K562 (cell line): ENCODE results near the gene CCSAP. TPM values are rescaled to one million over a fixed set of nuclear protein-coding genes. Genes with fewer than 3 reads are reported as not detected.

Experiments
- ATAC-seq: fragments of 200-7000 bp; cut with Tn5 transposase; 3 replicates; pipeline ENCODE4 v1.9.1; 2020; ENCODE audit warnings: moderate library complexity
- BruUV-seq: library from RNA; stranded (reverse); fragments of 400-500 nt; replicated peaks from 2 replicates; lab custom pipeline; 2021; lab: Mats Ljungman, UMichigan
- CTCF ChIA-PET: fragments of 300-600 bp; formaldehyde crosslinking; extraction: SDS; loops from one replicate; lab custom pipeline; 2021; ENCODE audit warnings: low intra/inter-chr PET ratio; lab: Yijun Ruan, JAX
- POLR2A ChIA-PET: fragments of 300-600, 350-650 bp; sonication (Branson Sonifier 250); formaldehyde crosslinking; extraction: SDS; loops from one replicate; lab custom pipeline; 2021; ENCODE audit warnings: antibody characterized with exemption, inconsistent platforms; lab: Yijun Ruan, JAX
- DNase-seq, 4 experiments: peaks; one replicate each; pipeline versions ENCODE4 v3.0.0 to v3.0.0-alpha.2; 2011 to 2018; ENCODE audit warnings: low spot score in 3 of 4, mixed read lengths in 3 of 4; ENCODE audit errors: extremely low read depth in 1 of 4
- FAIRE-seq: peaks from 2 replicates; lab custom pipeline; 2011; peaks lifted over from hg19 to GRCh38; lab: Jason Lieb, UNC
- H2AFZ ChIP-seq: 2 replicates; pipeline ENCODE4 v1.6.0; 2011; ENCODE audit warnings: low read depth, low read length, control low read depth, inconsistent platforms
- H3K27ac ChIP-seq: fragments of 200-600 bp; 3 replicates; pipeline ENCODE4 v1.8.0; 2011; ENCODE audit warnings: low read depth, mild to moderate bottlenecking, control low read depth, inconsistent platforms, low read length, moderate library complexity, mixed read lengths; ENCODE audit errors: extremely low read depth
- H3K27me3 ChIP-seq, 2 experiments: fragments of 300-600 bp in 1 of 2; 2 replicates in 1 of 2; 3 replicates in 1 of 2; pipeline versions ENCODE4 v1.6.0 to v1.8.0; 2011; ENCODE audit warnings: inconsistent platforms in 2 of 2, low read length in 2 of 2, mild to moderate bottlenecking in 1 of 2, mixed read lengths in 1 of 2, moderate library complexity in 1 of 2; ENCODE audit not compliant: control insufficient read depth in 2 of 2, insufficient read depth in 2 of 2
- H3K36me3 ChIP-seq: fragments of 300-600 bp; 3 replicates; pipeline ENCODE4 v1.8.0; 2011; ENCODE audit warnings: mild to moderate bottlenecking, low read length, inconsistent platforms; ENCODE audit not compliant: control insufficient read depth, insufficient read depth
- H3K4me1 ChIP-seq, 2 experiments: fragments of 200-600 bp in 1 of 2; replicated peaks in 1 of 2; 2 replicates in 1 of 2; 3 replicates in 1 of 2; pipeline versions ENCODE4 v1.5.1 to v1.8.0; 2011; ENCODE audit warnings: inconsistent platforms in 2 of 2, low read length in 2 of 2, mild to moderate bottlenecking in 1 of 2, mixed read lengths in 1 of 2, moderate library complexity in 1 of 2; ENCODE audit not compliant: control insufficient read depth in 2 of 2, insufficient read depth in 2 of 2
- H3K4me2 ChIP-seq: 2 replicates; pipeline ENCODE4 v1.6.1; 2011; ENCODE audit warnings: low read length, control low read depth, inconsistent platforms, mixed read lengths; ENCODE audit not compliant: insufficient read depth
- H3K4me3 ChIP-seq: fragments of 200-600 bp; sonication (generic), shearing (Covaris generic); 2 replicates; pipeline ENCODE4 v1.5.1; 2016; ENCODE audit warnings: control low read depth, inconsistent platforms
- H3K79me2 ChIP-seq: fragments of 200-600 bp; 3 replicates; pipeline ENCODE4 v1.8.0; 2011; ENCODE audit warnings: low read length, inconsistent platforms; ENCODE audit not compliant: control insufficient read depth, insufficient read depth
- H3K9ac ChIP-seq, 2 experiments: 2 replicates each; pipeline versions ENCODE4 v1.6.0 to v1.6.1; 2011; ENCODE audit warnings: low read depth in 2 of 2, low read length in 2 of 2, control low read depth in 1 of 2, inconsistent platforms in 1 of 2, mild to moderate bottlenecking in 1 of 2, mixed read lengths in 1 of 2; ENCODE audit not compliant: insufficient read depth in 1 of 2
- H3K9me1 ChIP-seq: one replicate; pipeline ENCODE4 v1.6.0; 2011; ENCODE audit warnings: inconsistent platforms, mild to moderate bottlenecking, low read length, moderate library complexity; ENCODE audit not compliant: control insufficient read depth, insufficient read depth
- H3K9me3 ChIP-seq: replicated peaks from 2 replicates; pipeline ENCODE4 v1.5.1; 2011; ENCODE audit warnings: low read depth, low read length, inconsistent platforms; ENCODE audit not compliant: control insufficient read depth, insufficient read depth
- H4K20me1 ChIP-seq: replicated peaks from 2 replicates; pipeline ENCODE4 v1.6.1; 2011; ENCODE audit warnings: low read length, inconsistent platforms, mixed read lengths; ENCODE audit not compliant: control insufficient read depth, insufficient read depth
- BDP1 ChIP-seq: IDR thresholded peaks from 3 replicates; pipeline ENCODE4 v1.6.1; 2011; ENCODE audit not compliant: insufficient read length, insufficient read depth
- ETV6 ChIP-seq, 3 experiments: fragments of 150-350 bp in 1 of 3; sonication (generic) in 1 of 3; formaldehyde crosslinking in 1 of 3; IDR thresholded peaks; 2 replicates each; pipeline versions ENCODE4 v1.6.1 to v1.8.0; 2014 to 2022; ENCODE audit warnings: borderline replicate concordance in 2 of 3, low read depth in 2 of 3, antibody characterized with exemption in 1 of 3, low read length in 1 of 3, mild to moderate bottlenecking in 1 of 3, missing genetic modification reagents in 1 of 3
- FOXK2 ChIP-seq, 2 experiments: fragments of 450-650 bp; IDR thresholded peaks in 1 of 2; conservative IDR thresholded peaks in 1 of 2; 2 replicates each; pipeline ENCODE4 v1.6.1; 2016; ENCODE audit warnings: low read depth in 2 of 2, mild to moderate bottlenecking in 1 of 2
- FOXP4 ChIP-seq: sonication (generic); formaldehyde crosslinking; IDR thresholded peaks from 2 replicates; pipeline ENCODE4 v1.8.0; 2022; ENCODE audit warnings: mild to moderate bottlenecking, missing genetic modification reagents, borderline replicate concordance
- ILK ChIP-seq: fragments of 450-650 bp; IDR thresholded peaks from 2 replicates; pipeline ENCODE4 v1.6.1; 2016; ENCODE audit warnings: missing genetic modification characterization, low read depth, mild to moderate bottlenecking, missing compliant biosample characterization, moderate library complexity, borderline replicate concordance
- MCM3 ChIP-seq: fragments of 450-650 bp; IDR thresholded peaks from 2 replicates; pipeline ENCODE4 v1.6.1; 2016
- NBN ChIP-seq: fragments of 450-650 bp; IDR thresholded peaks from 2 replicates; pipeline ENCODE4 v1.6.1; 2016; ENCODE audit warnings: low read depth, mild to moderate bottlenecking
- NFXL1 ChIP-seq: fragments of 450-650 bp; formaldehyde crosslinking; IDR thresholded peaks from 2 replicates; pipeline ENCODE4 v1.4.0; 2021; ENCODE audit warnings: mild to moderate bottlenecking
- RBBP5 ChIP-seq: fragments of 200-600 bp; sonication (generic); IDR thresholded peaks from 2 replicates; pipeline ENCODE4 v1.6.1; 2012; ENCODE audit warnings: borderline replicate concordance, mild to moderate bottlenecking, low read length, control low read depth, inconsistent platforms; ENCODE audit not compliant: insufficient read depth, poor library complexity, severe bottlenecking
- SIRT6 ChIP-seq: IDR thresholded peaks from one replicate; pipeline ENCODE4 v1.6.1; 2012; ENCODE audit warnings: low read depth, mild to moderate bottlenecking, control low read depth, inconsistent platforms, low read length, moderate library complexity
- SPI1 ChIP-seq: IDR thresholded peaks from 2 replicates; pipeline ENCODE4 v1.6.1; 2011; ENCODE audit warnings: low read depth, low read length, control low read depth, borderline replicate concordance
- SRSF9 ChIP-seq: fragments of 200-400 bp; formaldehyde crosslinking; IDR thresholded peaks from 2 replicates; pipeline ENCODE4 v1.6.1; 2017; ENCODE audit warnings: low read depth, low read length, borderline replicate concordance
- TCF3 ChIP-seq: sonication (generic); formaldehyde crosslinking; IDR thresholded peaks from 2 replicates; pipeline ENCODE4 v1.4.0; 2020; ENCODE audit warnings: mild to moderate bottlenecking, missing genetic modification reagents
- ZBTB2 ChIP-seq: fragments of 450-650 bp; IDR thresholded peaks from 2 replicates; pipeline ENCODE4 v1.6.1; 2016; ENCODE audit warnings: antibody characterized with exemption
- ZFP1 ChIP-seq: fragments of 450-650 bp; formaldehyde crosslinking; IDR thresholded peaks from 2 replicates; pipeline ENCODE4 v1.4.0; 2020; ENCODE audit warnings: mild to moderate bottlenecking, mixed read lengths
- ZFP36 ChIP-seq: fragments of 150-350 bp; IDR thresholded peaks from 2 replicates; pipeline ENCODE4 v1.6.1; 2018; ENCODE audit warnings: low read length, low read depth; ENCODE audit not compliant: partially characterized antibody
- ZNF444 ChIP-seq: fragments of 250-450 bp; sonication (Bioruptor Pico); IDR thresholded peaks from 2 replicates; pipeline ENCODE4 v1.4.0; 2020; ENCODE audit warnings: mild to moderate bottlenecking, moderate library complexity
- ZNF589 ChIP-seq: fragments of 200-800 bp; sonication (Bioruptor generic); IDR thresholded peaks from 2 replicates; pipeline ENCODE4 v1.6.1; 2016; ENCODE audit warnings: low read depth, missing genetic modification characterization, missing compliant biosample characterization
- ZNF75A ChIP-seq: fragments of 450-650 bp; formaldehyde crosslinking; IDR thresholded peaks from 2 replicates; pipeline ENCODE4 v1.4.0; 2020; ENCODE audit warnings: mild to moderate bottlenecking
- WGBS: fragments of 100-300 bp; shearing (Covaris generic); methylation state at CpG from one replicate; pipeline ENCODE4 v1.1.6; 2016; ENCODE audit warnings: low coverage, mixed read lengths; ENCODE audit not compliant: insufficient coverage; ENCODE audit errors: missing lambda C conversion rate; 5-methylcytosine and 5-hydroxymethylcytosine counted together
- in situ Hi-C: fragments of 300-500 bp; cut with MboI; formaldehyde crosslinking; loops from 4 replicates; pipeline ENCODE4 v1.15.0; 2018; ENCODE audit warnings: inconsistent platforms, mixed read lengths
- intact Hi-C: fragments of 100-400 bp; cut with micrococcal nuclease; formaldehyde crosslinking; loops from 2 replicates; pipeline ENCODE4 v1.14.2; 2022
- polyA plus RNA-seq, 8 experiments: library from polyadenylated mRNA; depleted of rRNA in 4 of 8; stranded (reverse) in 5 of 8; unstranded in 3 of 8; fragments of >200 nt; fragmentation: Nextera tagmentation in 2 of 8; fragmentation: Illumina TruSeq in 1 of 8; extraction: Ambion mirVana in 2 of 8; extraction: Trizol in 1 of 8; gene quantifications; 2 replicates each; pipeline versions ENCODE4 v1.2.1 to v1.2.3, GENCODE V29; 2011 to 2014; ENCODE audit warnings: inconsistent platforms in 1 of 8, missing spikeins in 1 of 8
- total RNA-seq, 7 experiments: library from RNA; depleted of rRNA in 6 of 7; stranded (reverse); fragments of >200 nt in 6 of 7; fragmentation: Illumina TruSeq in 2 of 7; extraction: Trizol in 2 of 7; gene quantifications; 2 replicates each; pipeline versions ENCODE4 v1.2.1 to v1.2.3, GENCODE V29; 2011 to 2021; ENCODE audit warnings: low replicate concordance in 1 of 7

The CCSAP gene
- total and polyA plus RNA-seq, 9 of the 15 experiments (the other 6 are each of a cell fraction or from before 2014, with no cell fraction given), result 3.6 to 15.9 (median 9.5) TPM

GRCh38 chr1:229302740-229303139, 40.1 kb downstream of the CCSAP start:
- H3K9me3 ChIP-seq, result no peaks in the 10 kb centered on the region
- intact Hi-C loops (no loop called here), in situ Hi-C loops (no loop called here)
- no peak overlapping the region for H3K27ac ChIP-seq
- no peaks in the 10 kb centered on the region for H4K20me1 ChIP-seq
- POLR2A ChIA-PET, result interaction anchor here (0.7 to 1.6 kb wide), 3 partner anchors 8 to 166 kb away, joined by 3 to 5 read pairs (median 5); no protein-coding TSS in a partner anchor
- WGBS, result 94% methylated on average over 8 of the region's 8 CpGs
- no peak for DNase-seq
- ATAC-seq, result no peak
- no peaks in the 10 kb centered on the region for H3K79me2 ChIP-seq
- peaks cover 61% of the 10 kb centered on the region for H3K36me3 ChIP-seq
- no peak overlapping the region for H3K4me2 ChIP-seq
- no peak overlapping the region for H3K9ac ChIP-seq
- TF ChIP-seq ILK (tag) (no peak), TCF3 (CRISPR knock-in tag) (no peak), ZBTB2 (no peak), SIRT6 (no peak), RBBP5 (no peak), BDP1 (no peak), ZNF444 (no peak), SRSF9 (no peak), NBN (no peak), FOXK2 (conservative IDR thresholded peaks at IDR 0.05 in 1 of 2, IDR thresholded peaks at IDR 0.05 in 1 of 2; ENCODE audit: low read depth in 2 of 2) (no peak), MCM3 (no peak), NFXL1 (CRISPR knock-in tag) (no peak), ZFP1 (CRISPR knock-in tag) (no peak), ETV6 (IDR thresholded peaks at IDR 0.05; ENCODE audit: borderline replicate concordance in 1 of 2, low read depth in 2 of 2, low read length in 1 of 2) (no peak), ETV6 (CRISPR knock-in tag; IDR thresholded peaks at IDR 0.05; ENCODE audit: borderline replicate concordance) (no peak), ZNF75A (CRISPR knock-in tag) (no peak), FOXP4 (no peak), ZNF589 (no peak), ZFP36 (no peak), SPI1 (no peak)
- no peak overlapping the region for H2AFZ ChIP-seq
- CTCF ChIA-PET, result interaction anchor here (0.6 kb wide), 1 partner anchor 204 kb away, joined by 3 read pairs; no protein-coding TSS in a partner anchor
- H3K4me3 ChIP-seq, result no peak overlapping the region
- FAIRE-seq, result no peak
- no peaks in the 10 kb centered on the region for H3K27me3 ChIP-seq
- H3K4me1 ChIP-seq, result no peaks in the 10 kb centered on the region
- no peaks in the 10 kb centered on the region for H3K9me1 ChIP-seq
- BruUV-seq, result no TSS peak
